K562 (cell line): Measurements from ENCODE around the gene OXSR1. TPM values are rescaled to one million over a fixed set of nuclear protein-coding genes. Genes with fewer than 3 reads are reported as not detected.

ENCODE experiments used
- ETV6 ChIP-seq, 3 experiments: fragments of 150-350 bp in 1 of 3; sonication (generic) in 1 of 3; formaldehyde crosslinking in 1 of 3; IDR thresholded peaks; 2 replicates each; pipeline versions ENCODE4 v1.6.1 to v1.8.0; 2014 to 2022; ENCODE audit warnings: borderline replicate concordance in 2 of 3, low read depth in 2 of 3, antibody characterized with exemption in 1 of 3, low read length in 1 of 3, mild to moderate bottlenecking in 1 of 3, missing genetic modification reagents in 1 of 3
- SMC3 ChIP-seq: conservative IDR thresholded peaks from 2 replicates; pipeline ENCODE4 v1.6.1; 2011; ENCODE audit warnings: low read depth, low read length, improper control_type of control experiment; ENCODE audit not compliant: insufficient read depth
- U2AF2 ChIP-seq: fragments of 200-400 bp; formaldehyde crosslinking; optimal IDR thresholded peaks from 2 replicates; pipeline ENCODE3; 2017; ENCODE audit warnings: low read depth, mild to moderate bottlenecking, low read length
- polyA plus RNA-seq, 8 experiments: library from polyadenylated mRNA; depleted of rRNA in 4 of 8; stranded (reverse) in 5 of 8; unstranded in 3 of 8; fragments of >200 nt; fragmentation: Nextera tagmentation in 2 of 8; fragmentation: Illumina TruSeq in 1 of 8; extraction: Ambion mirVana in 2 of 8; extraction: Trizol in 1 of 8; gene quantifications; 2 replicates each; pipeline versions ENCODE4 v1.2.1 to v1.2.3, GENCODE V29; 2011 to 2014; ENCODE audit warnings: inconsistent platforms in 1 of 8, missing spikeins in 1 of 8
- total RNA-seq, 7 experiments: library from RNA; depleted of rRNA in 6 of 7; stranded (reverse); fragments of >200 nt in 6 of 7; fragmentation: Illumina TruSeq in 2 of 7; extraction: Trizol in 2 of 7; gene quantifications; 2 replicates each; pipeline versions ENCODE4 v1.2.1 to v1.2.3, GENCODE V29; 2011 to 2021; ENCODE audit warnings: low replicate concordance in 1 of 7
- TF ChIP-seq, protein P1 (sequence below): fragments of 450-650 bp; IDR thresholded peaks from 2 replicates; pipeline ENCODE4 v1.6.1; 2018; ENCODE audit not compliant: partially characterized antibody
- TF ChIP-seq, protein P2 (sequence below): fragments of 250-450 bp; sonication (Bioruptor Pico); IDR thresholded peaks from 2 replicates; pipeline ENCODE4 v1.5.1; 2021; ENCODE audit warnings: mild to moderate bottlenecking
- TF ChIP-seq, protein P3 (sequence below): fragments of 250-450 bp; sonication (Bioruptor Pico); IDR thresholded peaks from 2 replicates; pipeline ENCODE4 v1.4.0; 2020; ENCODE audit warnings: mild to moderate bottlenecking
- TF ChIP-seq, protein P4 (sequence below): fragments of 200-600 bp; sonication (generic); IDR thresholded peaks from one replicate; pipeline ENCODE4 v1.6.1; 2012; ENCODE audit warnings: mild to moderate bottlenecking, low read depth, low read length, inconsistent platforms

OXSR1 gene
- total and polyA plus RNA-seq, 9 of the 15 experiments (the other 6 are each of a cell fraction or from before 2014, with no cell fraction given) = 15.7 to 87.6 (median 48.7) TPM

DNA sequence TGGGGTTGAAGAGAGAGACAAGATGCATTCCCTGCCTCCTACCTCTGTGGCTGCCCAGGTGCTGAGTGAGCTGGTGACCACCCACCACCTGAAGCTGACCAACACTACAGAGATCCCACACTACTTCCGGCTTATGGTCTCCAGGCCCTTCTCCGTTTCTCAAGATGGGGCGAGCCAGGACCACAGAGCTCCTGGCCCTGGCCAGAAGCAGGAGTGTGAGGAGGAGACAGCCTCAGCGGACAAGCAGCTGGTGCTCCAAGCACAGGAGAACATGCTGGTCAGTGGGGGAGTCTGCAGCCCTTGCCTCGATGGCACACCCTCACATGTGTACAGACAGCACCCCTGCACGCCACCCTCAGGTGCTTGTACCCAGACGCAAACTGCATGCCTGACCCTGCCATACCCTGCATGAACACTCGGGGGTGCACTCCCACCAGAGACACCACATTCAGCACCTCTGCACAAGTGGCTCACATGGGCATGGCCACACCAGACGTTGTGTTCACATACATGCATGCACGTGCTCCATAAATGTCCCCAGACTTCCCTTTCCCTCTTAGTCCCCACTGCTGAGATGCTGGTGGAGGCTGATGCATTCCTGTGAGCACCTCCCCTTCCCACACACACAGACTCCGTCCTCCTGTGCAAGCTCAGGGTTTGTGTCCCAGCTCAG lies 47.5 kb upstream of the OXSR1 start (continued):
- TF ChIP-seq, protein P1, sequence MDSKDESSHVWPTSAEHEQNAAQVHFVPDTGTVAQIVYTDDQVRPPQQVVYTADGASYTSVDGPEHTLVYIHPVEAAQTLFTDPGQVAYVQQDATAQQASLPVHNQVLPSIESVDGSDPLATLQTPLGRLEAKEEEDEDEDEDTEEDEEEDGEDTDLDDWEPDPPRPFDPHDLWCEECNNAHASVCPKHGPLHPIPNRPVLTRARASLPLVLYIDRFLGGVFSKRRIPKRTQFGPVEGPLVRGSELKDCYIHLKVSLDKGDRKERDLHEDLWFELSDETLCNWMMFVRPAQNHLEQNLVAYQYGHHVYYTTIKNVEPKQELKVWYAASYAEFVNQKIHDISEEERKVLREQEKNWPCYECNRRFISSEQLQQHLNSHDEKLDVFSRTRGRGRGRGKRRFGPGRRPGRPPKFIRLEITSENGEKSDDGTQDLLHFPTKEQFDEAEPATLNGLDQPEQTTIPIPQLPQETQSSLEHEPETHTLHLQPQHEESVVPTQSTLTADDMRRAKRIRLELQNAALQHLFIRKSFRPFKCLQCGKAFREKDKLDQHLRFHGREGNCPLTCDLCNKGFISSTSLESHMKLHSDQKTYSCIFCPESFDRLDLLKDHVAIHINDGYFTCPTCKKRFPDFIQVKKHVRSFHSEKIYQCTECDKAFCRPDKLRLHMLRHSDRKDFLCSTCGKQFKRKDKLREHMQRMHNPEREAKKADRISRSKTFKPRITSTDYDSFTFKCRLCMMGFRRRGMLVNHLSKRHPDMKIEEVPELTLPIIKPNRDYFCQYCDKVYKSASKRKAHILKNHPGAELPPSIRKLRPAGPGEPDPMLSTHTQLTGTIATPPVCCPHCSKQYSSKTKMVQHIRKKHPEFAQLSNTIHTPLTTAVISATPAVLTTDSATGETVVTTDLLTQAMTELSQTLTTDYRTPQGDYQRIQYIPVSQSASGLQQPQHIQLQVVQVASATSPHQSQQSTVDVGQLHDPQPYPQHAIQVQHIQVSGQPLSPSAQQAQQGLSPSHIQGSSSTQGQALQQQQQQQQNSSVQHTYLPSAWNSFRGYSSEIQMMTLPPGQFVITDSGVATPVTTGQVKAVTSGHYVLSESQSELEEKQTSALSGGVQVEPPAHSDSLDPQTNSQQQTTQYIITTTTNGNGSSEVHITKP = peak; percentile 62
- TF ChIP-seq, protein P2, sequence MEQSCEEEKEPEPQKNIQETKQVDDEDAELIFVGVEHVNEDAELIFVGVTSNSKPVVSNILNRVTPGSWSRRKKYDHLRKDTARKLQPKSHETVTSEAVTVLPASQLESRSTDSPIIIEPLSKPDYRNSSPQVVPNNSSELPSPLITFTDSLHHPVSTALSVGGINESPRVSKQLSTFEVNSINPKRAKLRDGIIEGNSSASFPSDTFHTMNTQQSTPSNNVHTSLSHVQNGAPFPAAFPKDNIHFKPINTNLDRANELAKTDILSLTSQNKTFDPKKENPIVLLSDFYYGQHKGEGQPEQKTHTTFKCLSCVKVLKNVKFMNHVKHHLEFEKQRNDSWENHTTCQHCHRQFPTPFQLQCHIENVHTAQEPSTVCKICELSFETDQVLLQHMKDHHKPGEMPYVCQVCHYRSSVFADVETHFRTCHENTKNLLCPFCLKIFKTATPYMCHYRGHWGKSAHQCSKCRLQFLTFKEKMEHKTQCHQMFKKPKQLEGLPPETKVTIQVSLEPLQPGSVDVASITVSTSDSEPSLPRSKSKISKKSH = no peak
- TF ChIP-seq U2AF2 (no peak), SMC3 (peak; percentile 96), ETV6 (IDR thresholded peaks at IDR 0.05; ENCODE audit: borderline replicate concordance in 1 of 2, low read depth in 2 of 2, low read length in 1 of 2) (no peak), ETV6 (CRISPR knock-in tag; IDR thresholded peaks at IDR 0.05; ENCODE audit: borderline replicate concordance) (no peak)
- TF ChIP-seq, protein P3, sequence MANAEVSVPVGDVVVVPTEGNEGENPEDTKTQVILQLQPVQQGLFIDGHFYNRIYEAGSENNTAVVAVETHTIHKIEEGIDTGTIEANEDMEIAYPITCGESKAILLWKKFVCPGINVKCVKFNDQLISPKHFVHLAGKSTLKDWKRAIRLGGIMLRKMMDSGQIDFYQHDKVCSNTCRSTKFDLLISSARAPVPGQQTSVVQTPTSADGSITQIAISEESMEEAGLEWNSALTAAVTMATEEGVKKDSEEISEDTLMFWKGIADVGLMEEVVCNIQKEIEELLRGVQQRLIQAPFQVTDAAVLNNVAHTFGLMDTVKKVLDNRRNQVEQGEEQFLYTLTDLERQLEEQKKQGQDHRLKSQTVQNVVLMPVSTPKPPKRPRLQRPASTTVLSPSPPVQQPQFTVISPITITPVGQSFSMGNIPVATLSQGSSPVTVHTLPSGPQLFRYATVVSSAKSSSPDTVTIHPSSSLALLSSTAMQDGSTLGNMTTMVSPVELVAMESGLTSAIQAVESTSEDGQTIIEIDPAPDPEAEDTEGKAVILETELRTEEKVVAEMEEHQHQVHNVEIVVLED (CRISPR knock-in tag) = no peak
- TF ChIP-seq, protein P4, sequence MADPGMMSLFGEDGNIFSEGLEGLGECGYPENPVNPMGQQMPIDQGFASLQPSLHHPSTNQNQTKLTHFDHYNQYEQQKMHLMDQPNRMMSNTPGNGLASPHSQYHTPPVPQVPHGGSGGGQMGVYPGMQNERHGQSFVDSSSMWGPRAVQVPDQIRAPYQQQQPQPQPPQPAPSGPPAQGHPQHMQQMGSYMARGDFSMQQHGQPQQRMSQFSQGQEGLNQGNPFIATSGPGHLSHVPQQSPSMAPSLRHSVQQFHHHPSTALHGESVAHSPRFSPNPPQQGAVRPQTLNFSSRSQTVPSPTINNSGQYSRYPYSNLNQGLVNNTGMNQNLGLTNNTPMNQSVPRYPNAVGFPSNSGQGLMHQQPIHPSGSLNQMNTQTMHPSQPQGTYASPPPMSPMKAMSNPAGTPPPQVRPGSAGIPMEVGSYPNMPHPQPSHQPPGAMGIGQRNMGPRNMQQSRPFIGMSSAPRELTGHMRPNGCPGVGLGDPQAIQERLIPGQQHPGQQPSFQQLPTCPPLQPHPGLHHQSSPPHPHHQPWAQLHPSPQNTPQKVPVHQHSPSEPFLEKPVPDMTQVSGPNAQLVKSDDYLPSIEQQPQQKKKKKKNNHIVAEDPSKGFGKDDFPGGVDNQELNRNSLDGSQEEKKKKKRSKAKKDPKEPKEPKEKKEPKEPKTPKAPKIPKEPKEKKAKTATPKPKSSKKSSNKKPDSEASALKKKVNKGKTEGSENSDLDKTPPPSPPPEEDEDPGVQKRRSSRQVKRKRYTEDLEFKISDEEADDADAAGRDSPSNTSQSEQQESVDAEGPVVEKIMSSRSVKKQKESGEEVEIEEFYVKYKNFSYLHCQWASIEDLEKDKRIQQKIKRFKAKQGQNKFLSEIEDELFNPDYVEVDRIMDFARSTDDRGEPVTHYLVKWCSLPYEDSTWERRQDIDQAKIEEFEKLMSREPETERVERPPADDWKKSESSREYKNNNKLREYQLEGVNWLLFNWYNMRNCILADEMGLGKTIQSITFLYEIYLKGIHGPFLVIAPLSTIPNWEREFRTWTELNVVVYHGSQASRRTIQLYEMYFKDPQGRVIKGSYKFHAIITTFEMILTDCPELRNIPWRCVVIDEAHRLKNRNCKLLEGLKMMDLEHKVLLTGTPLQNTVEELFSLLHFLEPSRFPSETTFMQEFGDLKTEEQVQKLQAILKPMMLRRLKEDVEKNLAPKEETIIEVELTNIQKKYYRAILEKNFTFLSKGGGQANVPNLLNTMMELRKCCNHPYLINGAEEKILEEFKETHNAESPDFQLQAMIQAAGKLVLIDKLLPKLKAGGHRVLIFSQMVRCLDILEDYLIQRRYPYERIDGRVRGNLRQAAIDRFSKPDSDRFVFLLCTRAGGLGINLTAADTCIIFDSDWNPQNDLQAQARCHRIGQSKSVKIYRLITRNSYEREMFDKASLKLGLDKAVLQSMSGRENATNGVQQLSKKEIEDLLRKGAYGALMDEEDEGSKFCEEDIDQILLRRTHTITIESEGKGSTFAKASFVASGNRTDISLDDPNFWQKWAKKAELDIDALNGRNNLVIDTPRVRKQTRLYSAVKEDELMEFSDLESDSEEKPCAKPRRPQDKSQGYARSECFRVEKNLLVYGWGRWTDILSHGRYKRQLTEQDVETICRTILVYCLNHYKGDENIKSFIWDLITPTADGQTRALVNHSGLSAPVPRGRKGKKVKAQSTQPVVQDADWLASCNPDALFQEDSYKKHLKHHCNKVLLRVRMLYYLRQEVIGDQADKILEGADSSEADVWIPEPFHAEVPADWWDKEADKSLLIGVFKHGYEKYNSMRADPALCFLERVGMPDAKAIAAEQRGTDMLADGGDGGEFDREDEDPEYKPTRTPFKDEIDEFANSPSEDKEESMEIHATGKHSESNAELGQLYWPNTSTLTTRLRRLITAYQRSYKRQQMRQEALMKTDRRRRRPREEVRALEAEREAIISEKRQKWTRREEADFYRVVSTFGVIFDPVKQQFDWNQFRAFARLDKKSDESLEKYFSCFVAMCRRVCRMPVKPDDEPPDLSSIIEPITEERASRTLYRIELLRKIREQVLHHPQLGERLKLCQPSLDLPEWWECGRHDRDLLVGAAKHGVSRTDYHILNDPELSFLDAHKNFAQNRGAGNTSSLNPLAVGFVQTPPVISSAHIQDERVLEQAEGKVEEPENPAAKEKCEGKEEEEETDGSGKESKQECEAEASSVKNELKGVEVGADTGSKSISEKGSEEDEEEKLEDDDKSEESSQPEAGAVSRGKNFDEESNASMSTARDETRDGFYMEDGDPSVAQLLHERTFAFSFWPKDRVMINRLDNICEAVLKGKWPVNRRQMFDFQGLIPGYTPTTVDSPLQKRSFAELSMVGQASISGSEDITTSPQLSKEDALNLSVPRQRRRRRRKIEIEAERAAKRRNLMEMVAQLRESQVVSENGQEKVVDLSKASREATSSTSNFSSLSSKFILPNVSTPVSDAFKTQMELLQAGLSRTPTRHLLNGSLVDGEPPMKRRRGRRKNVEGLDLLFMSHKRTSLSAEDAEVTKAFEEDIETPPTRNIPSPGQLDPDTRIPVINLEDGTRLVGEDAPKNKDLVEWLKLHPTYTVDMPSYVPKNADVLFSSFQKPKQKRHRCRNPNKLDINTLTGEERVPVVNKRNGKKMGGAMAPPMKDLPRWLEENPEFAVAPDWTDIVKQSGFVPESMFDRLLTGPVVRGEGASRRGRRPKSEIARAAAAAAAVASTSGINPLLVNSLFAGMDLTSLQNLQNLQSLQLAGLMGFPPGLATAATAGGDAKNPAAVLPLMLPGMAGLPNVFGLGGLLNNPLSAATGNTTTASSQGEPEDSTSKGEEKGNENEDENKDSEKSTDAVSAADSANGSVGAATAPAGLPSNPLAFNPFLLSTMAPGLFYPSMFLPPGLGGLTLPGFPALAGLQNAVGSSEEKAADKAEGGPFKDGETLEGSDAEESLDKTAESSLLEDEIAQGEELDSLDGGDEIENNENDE = no peak
